Neuronal stem cell (in vitro differentiated cells): ENCODE data around the gene ORM2.
"Not testable (repeated sequence)": the region's sequence is repeated elsewhere in the genome, so short reads cannot be mapped to it uniquely, and the experiment has no call there.

Experiments
- DNase-seq: peaks from one replicate; pipeline ENCODE4 v3.0.0-alpha.2; 2013; ENCODE audit warnings: low spot score
- H2AFZ ChIP-seq: one replicate; pipeline ENCODE4 v1.6.1; 2013; ENCODE audit warnings: mild to moderate bottlenecking, low read length, inconsistent platforms
- H2AK5ac ChIP-seq: 2 replicates; pipeline ENCODE4 v1.6.1; 2013; ENCODE audit warnings: low read depth, mild to moderate bottlenecking, inconsistent platforms, low read length, moderate library complexity, mixed read lengths
- H2BK120ac ChIP-seq: 2 replicates; pipeline ENCODE4 v1.6.1; 2013; ENCODE audit warnings: low read depth, mild to moderate bottlenecking, inconsistent platforms, low read length, moderate library complexity, mixed read lengths
- H2BK12ac ChIP-seq: one replicate; pipeline ENCODE4 v1.6.1; 2013; ENCODE audit warnings: low read length, inconsistent platforms
- H2BK15ac ChIP-seq: 2 replicates; pipeline ENCODE4 v1.6.1; 2013; ENCODE audit warnings: mild to moderate bottlenecking, low read length, inconsistent platforms, mixed read lengths
- H2BK5ac ChIP-seq: one replicate; pipeline ENCODE4 v1.6.1; 2013; ENCODE audit warnings: inconsistent platforms, mild to moderate bottlenecking, low read length, moderate library complexity
- H3K14ac ChIP-seq: one replicate; pipeline ENCODE4 v1.6.1; 2013; ENCODE audit warnings: low read length, inconsistent platforms
- H3K18ac ChIP-seq: 2 replicates; pipeline ENCODE4 v1.6.1; 2013; ENCODE audit warnings: low read length, inconsistent platforms
- H3K23ac ChIP-seq: 2 replicates; pipeline ENCODE4 v1.6.1; 2013; ENCODE audit warnings: low read depth, mild to moderate bottlenecking, mixed read lengths, low read length, inconsistent platforms; ENCODE audit not compliant: poor library complexity
- H3K27ac ChIP-seq: replicated peaks from 3 replicates; pipeline ENCODE4 v1.5.1; 2013; ENCODE audit warnings: low read length, inconsistent platforms
- H3K27me3 ChIP-seq, 3 experiments: 2 replicates each; pipeline ENCODE4 v1.6.1; 2013; ENCODE audit warnings: low read length in 3 of 3, mild to moderate bottlenecking in 2 of 3, inconsistent platforms in 1 of 3, low read depth in 1 of 3, mixed read lengths in 1 of 3, moderate library complexity in 1 of 3; ENCODE audit not compliant: control insufficient read depth in 3 of 3, insufficient read depth in 3 of 3
- H3K36me3 ChIP-seq, 2 donors: replicated peaks in 1 of 2; 2 replicates each; pipeline ENCODE4 v1.6.1; 2013; ENCODE audit warnings: low read length in 2 of 2; ENCODE audit not compliant: control insufficient read depth in 2 of 2, insufficient read depth in 2 of 2
- H3K4ac ChIP-seq: 2 replicates; pipeline ENCODE4 v1.6.1; 2013; ENCODE audit warnings: inconsistent platforms, mild to moderate bottlenecking, low read length, moderate library complexity
- H3K4me1 ChIP-seq, 2 donors: 1 replicate in 1 of 2; 2 replicates in 1 of 2; pipeline ENCODE4 v1.6.1; 2013; ENCODE audit warnings: low read length in 2 of 2, low read depth in 1 of 2; ENCODE audit not compliant: control insufficient read depth in 2 of 2, insufficient read depth in 1 of 2
- H3K4me2 ChIP-seq: one replicate; pipeline ENCODE4 v1.6.1; 2013; ENCODE audit warnings: mild to moderate bottlenecking, low read length, inconsistent platforms; ENCODE audit not compliant: insufficient read depth, poor library complexity, severe bottlenecking
- H3K4me3 ChIP-seq, 2 donors: 2 replicates each; pipeline ENCODE4 v1.5.1; 2013; ENCODE audit warnings: low read length in 2 of 2, mild to moderate bottlenecking in 2 of 2, inconsistent platforms in 1 of 2, moderate library complexity in 1 of 2
- H3K79me1 ChIP-seq: one replicate; pipeline ENCODE4 v1.6.1; 2013; ENCODE audit warnings: low read depth, mild to moderate bottlenecking, inconsistent platforms, low read length, moderate library complexity
- H3K9ac ChIP-seq: one replicate; pipeline ENCODE4 v1.6.1; 2013; ENCODE audit warnings: mild to moderate bottlenecking, low read depth, low read length, inconsistent platforms; ENCODE audit not compliant: poor library complexity
- H3K9me3 ChIP-seq, 2 donors: replicated peaks in 1 of 2; 2 replicates each; pipeline versions ENCODE3 to v1.6.1; 2013; ENCODE audit warnings: low read length in 2 of 2, mild to moderate bottlenecking in 2 of 2, inconsistent platforms in 1 of 2, low read depth in 1 of 2, mixed read lengths in 1 of 2, moderate library complexity in 1 of 2; ENCODE audit not compliant: control insufficient read depth in 2 of 2, insufficient read depth in 1 of 2
- H4K8ac ChIP-seq: one replicate; pipeline ENCODE4 v1.6.1; 2013; ENCODE audit warnings: low read depth, mild to moderate bottlenecking, inconsistent platforms, low read length, moderate library complexity
- H4K91ac ChIP-seq: one replicate; pipeline ENCODE4 v1.6.1; 2013; ENCODE audit warnings: low read length, low read depth, mild to moderate bottlenecking, inconsistent platforms; ENCODE audit not compliant: poor library complexity
- WGBS, 2 donors: extraction: QIAGEN DNeasy Blood & Tissue Kit; methylation state at CpG; one replicate each; pipeline ENCODE4 v1.1.7; 2013; ENCODE audit warnings: missing lambda C conversion rate in 2 of 2, mixed read lengths in 1 of 2; ENCODE audit not compliant: insufficient read length in 2 of 2, insufficient replicate concordance in 1 of 2; ENCODE audit errors: extremely low coverage in 2 of 2; 5-methylcytosine and 5-hydroxymethylcytosine counted together

Gene ORM2

DNA sequence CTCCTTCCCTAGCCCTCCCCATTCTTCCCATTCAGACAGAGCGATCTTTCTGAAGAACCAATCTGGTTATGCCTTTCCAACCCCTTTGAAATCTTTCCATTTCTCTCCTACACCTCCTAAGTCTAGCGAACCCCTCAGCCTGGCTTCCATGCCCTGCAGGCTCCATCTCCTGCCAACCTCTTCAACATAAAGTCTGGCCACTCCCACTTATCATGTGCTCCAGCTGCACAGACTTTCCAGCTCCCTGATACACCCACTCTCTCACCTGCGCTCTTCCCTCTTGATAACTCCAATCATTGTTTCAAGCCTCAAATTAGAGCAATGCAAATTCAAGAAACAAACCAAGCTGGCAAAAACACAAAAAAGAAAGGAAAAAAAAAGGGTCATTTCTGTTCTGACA, 10.5 kb upstream of the ORM2 start:
- Histone ChIP-seq H2BK15ac (no peak overlapping the region), H2BK12ac (no peak overlapping the region), H3K4me1 (peaks cover 0 to 3% of the 10 kb centered on the region in 2 donors), H3K18ac (no peak overlapping the region), H3K36me3 (no peaks in the 10 kb centered on the region), H3K23ac (no peak overlapping the region), H4K91ac (no peak overlapping the region), H3K27me3 (peaks cover 0 to 7% (median 0%) of the 10 kb centered on the region in 3 experiments), H3K79me1 (no peaks in the 10 kb centered on the region), H3K9ac (no peak overlapping the region), H2BK5ac (no peak overlapping the region), H2BK120ac (no peak overlapping the region), H3K9me3 (peaks cover 0 to 2% of the 10 kb centered on the region in 2 donors), H2AK5ac (no peak overlapping the region), H3K4ac (no peak overlapping the region), H3K4me3 (no peak overlapping the region), H3K4me2 (no peak overlapping the region), H4K8ac (no peak overlapping the region), H3K14ac (no peak overlapping the region), H2AFZ (no peak overlapping the region), H3K27ac (no peak overlapping the region)
- no peak for DNase-seq
- no CpG with 5 or more reads among the region's 3 CpGs for whole genome bisulfite sequencing, 2 donors

- not testable (repeated sequence) for H3K9me3 ChIP-seq, H3K4me3 ChIP-seq, H3K27ac ChIP-seq, H3K18ac ChIP-seq, H3K36me3 ChIP-seq, H3K79me1 ChIP-seq, H3K4me2 ChIP-seq, H2AK5ac ChIP-seq, H4K91ac ChIP-seq, H2BK5ac ChIP-seq, H3K9ac ChIP-seq, H3K4ac ChIP-seq, H2BK15ac ChIP-seq, H4K8ac ChIP-seq, H3K14ac ChIP-seq, H2BK120ac ChIP-seq, H3K4me1 ChIP-seq, H3K23ac ChIP-seq, H2BK12ac ChIP-seq, H2AFZ ChIP-seq, DNase-seq
- no CpG with 5 or more reads among the region's 7 CpGs for WGBS, 2 donors
- H3K27me3 ChIP-seq, result peaks cover 0 to 16% (median 0%) of the 10 kb centered on the region in 3 experiments
Observed at GRCh38 chr9:114320710-114321109, 9.0 kb upstream of the ORM2 start.

- WGBS, 2 donors, result no CpG with 5 or more reads among the region's 8 CpGs
- Histone ChIP-seq H3K14ac (no peak overlapping the region), H3K9me3 (no peaks in the 10 kb centered on the region), H3K4ac (no peak overlapping the region), H3K27me3 (peaks cover 0 to 19% (median 0%) of the 10 kb centered on the region in 3 experiments), H3K4me2 (no peak overlapping the region), H3K4me3 (no peak overlapping the region), H3K36me3 (no peaks in the 10 kb centered on the region), H2BK5ac (no peak overlapping the region), H3K23ac (no peak overlapping the region), H4K8ac (no peak overlapping the region), H3K9ac (no peak overlapping the region), H4K91ac (no peak overlapping the region), H3K27ac (no peak overlapping the region), H2BK15ac (no peak overlapping the region), H3K4me1 (peaks cover 0 to 2% of the 10 kb centered on the region in 2 donors), H3K79me1 (no peaks in the 10 kb centered on the region), H3K18ac (no peak overlapping the region), H2AK5ac (no peak overlapping the region), H2BK120ac (no peak overlapping the region), H2AFZ (no peak overlapping the region), H2BK12ac (no peak overlapping the region)
- no peak for DNase-seq
Observed at GRCh38 chr9:114321759-114322158, 7.9 kb upstream of the ORM2 start.

DNA sequence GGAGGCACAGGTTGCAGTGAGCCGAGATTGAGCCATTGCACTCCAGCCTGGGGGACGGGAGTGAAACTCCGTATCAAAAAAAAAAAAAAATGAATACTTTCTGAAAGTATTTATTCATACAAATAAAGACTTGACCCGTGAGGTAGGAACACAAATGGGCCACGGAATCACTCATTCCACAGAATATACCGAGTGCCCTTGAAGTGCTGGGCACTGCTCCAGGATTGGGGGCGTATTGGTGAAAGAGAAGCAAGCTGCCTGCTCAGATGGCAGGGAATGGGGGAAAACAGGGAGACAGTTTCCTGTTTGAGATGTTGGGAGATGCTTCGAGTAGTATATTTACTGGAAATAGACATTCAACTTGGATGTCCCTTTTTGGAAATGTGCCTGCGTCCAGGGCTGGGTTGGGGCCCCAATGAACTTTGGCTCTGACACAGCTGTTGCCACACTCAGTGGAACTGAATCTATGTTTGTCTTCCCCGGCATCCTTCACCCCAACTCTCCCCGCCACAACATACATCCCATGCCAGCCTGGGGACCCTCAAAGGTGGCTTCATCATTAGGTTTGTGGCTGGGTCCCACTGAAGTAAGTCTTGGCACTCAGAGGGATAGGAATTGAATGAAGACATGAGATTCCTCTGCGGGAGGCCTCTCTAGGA, 7.4 kb upstream of the ORM2 start:
- H4K8ac ChIP-seq, H2BK120ac ChIP-seq, H3K4me2 ChIP-seq, H3K27ac ChIP-seq, H3K4me1 ChIP-seq, H3K14ac ChIP-seq, H2BK5ac ChIP-seq, H4K91ac ChIP-seq, H2AFZ ChIP-seq, H3K9me3 ChIP-seq, H2BK12ac ChIP-seq, H3K36me3 ChIP-seq, H3K9ac ChIP-seq, H3K79me1 ChIP-seq, H2BK15ac ChIP-seq, H2AK5ac ChIP-seq, DNase-seq, H3K4ac ChIP-seq, H3K4me3 ChIP-seq, H3K23ac ChIP-seq, H3K18ac ChIP-seq: not testable (repeated sequence)
- no CpG with 5 or more reads among the region's 12 CpGs for WGBS, 2 donors
- H3K27me3 ChIP-seq, result peaks cover 0 to 19% (median 0%) of the 10 kb centered on the region in 3 experiments
